Measurements from ENCODE around the gene SLC4A2. TPM values are rescaled to one million over a fixed set of nuclear protein-coding genes. Genes with fewer than 3 reads are reported as not detected.

Gene SLC4A2
- polyA plus RNA-seq, 2 of the 4 experiments (the other 2 are of a cell fraction): 112 to 275 TPM

DNA sequence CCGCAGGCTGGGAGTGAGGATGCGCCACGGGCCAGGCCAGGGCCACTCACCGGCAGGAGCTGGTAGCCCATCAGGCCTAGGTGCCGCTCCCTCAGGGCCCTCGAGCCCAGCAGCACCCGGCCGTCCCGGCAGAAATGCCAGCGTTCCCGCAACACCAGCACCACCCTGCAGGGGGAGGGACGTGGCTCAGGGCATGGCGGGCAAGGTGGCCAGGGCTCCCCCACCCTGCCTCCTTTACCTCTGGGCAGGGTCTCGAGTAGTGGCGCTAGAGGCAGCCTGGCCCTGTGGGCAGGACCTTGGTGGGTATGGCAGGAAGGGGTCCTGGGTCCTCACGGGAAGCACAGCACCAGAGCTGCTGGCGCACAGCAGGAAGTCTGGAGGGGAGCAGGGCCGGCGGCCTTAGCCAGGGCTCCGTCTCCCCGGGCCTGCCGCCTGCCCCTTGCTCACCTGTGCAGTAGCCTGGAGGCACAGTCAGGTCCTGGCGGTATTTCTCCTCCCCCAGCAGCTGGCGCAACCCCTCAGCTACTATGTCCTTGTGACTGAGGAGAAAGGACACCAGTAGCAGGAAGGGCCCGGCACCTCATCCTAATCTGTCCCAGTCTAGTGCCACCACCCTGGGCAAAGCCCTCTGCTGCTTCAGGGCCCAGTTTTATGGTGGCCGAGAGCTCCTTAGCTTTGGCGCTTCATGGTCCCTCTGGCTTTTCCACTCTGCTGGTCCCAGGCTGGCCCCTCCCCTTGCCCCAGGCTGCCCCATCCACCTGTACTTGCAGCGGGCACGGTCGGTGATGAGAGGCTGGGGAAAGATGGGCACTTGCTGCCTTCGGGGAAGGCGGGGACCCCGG is 17.7 kb downstream of the SLC4A2 start (continued):
- no peak for TF ChIP-seq ELK1 (IDR thresholded peaks at IDR 0.05; ENCODE audit: low read depth, low read length)
- TF ChIP-seq CHD2 (IDR thresholded peaks at IDR 0.05; ENCODE audit: low read length, partially characterized antibody): no peak
- TF ChIP-seq EHF (CRISPR knock-in tag; IDR thresholded peaks at IDR 0.05): no peak
- TF ChIP-seq POLR2A (IDR thresholded peaks at IDR 0.05; ENCODE audit: low read length): 0 out of 2 replicates have a peak, but pooled peaks have one; percentile 2
- no peak for TF ChIP-seq ZNF302 (CRISPR knock-in tag; IDR thresholded peaks at IDR 0.05)
- TF ChIP-seq POLR2AphosphoS2 (conservative IDR thresholded peaks at IDR 0.05; ENCODE audit: low read length): no peak
- TF ChIP-seq MAZ (IDR thresholded peaks at IDR 0.05; ENCODE audit: borderline replicate concordance, low read depth, low read length): no peak
- TF ChIP-seq ZSCAN20 (CRISPR knock-in tag; IDR thresholded peaks at IDR 0.05): no peak
- no peak for TF ChIP-seq KDM1A (IDR thresholded peaks at IDR 0.05; ENCODE audit: low read depth)
- TF ChIP-seq GATA3 (IDR thresholded peaks at IDR 0.05; ENCODE audit: borderline replicate concordance): 0 out of 2 replicates have a peak, but pooled peaks have one; percentile 8
- TF ChIP-seq, protein P1, sequence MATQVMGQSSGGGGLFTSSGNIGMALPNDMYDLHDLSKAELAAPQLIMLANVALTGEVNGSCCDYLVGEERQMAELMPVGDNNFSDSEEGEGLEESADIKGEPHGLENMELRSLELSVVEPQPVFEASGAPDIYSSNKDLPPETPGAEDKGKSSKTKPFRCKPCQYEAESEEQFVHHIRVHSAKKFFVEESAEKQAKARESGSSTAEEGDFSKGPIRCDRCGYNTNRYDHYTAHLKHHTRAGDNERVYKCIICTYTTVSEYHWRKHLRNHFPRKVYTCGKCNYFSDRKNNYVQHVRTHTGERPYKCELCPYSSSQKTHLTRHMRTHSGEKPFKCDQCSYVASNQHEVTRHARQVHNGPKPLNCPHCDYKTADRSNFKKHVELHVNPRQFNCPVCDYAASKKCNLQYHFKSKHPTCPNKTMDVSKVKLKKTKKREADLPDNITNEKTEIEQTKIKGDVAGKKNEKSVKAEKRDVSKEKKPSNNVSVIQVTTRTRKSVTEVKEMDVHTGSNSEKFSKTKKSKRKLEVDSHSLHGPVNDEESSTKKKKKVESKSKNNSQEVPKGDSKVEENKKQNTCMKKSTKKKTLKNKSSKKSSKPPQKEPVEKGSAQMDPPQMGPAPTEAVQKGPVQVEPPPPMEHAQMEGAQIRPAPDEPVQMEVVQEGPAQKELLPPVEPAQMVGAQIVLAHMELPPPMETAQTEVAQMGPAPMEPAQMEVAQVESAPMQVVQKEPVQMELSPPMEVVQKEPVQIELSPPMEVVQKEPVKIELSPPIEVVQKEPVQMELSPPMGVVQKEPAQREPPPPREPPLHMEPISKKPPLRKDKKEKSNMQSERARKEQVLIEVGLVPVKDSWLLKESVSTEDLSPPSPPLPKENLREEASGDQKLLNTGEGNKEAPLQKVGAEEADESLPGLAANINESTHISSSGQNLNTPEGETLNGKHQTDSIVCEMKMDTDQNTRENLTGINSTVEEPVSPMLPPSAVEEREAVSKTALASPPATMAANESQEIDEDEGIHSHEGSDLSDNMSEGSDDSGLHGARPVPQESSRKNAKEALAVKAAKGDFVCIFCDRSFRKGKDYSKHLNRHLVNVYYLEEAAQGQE (IDR thresholded peaks at IDR 0.05): no peak
- no peak for TF ChIP-seq EHMT2 (IDR thresholded peaks at IDR 0.05; ENCODE audit: low read depth)
- TF ChIP-seq PBX3 (IDR thresholded peaks at IDR 0.05): peak; percentile 82
- no peak for TF ChIP-seq JUNB (IDR thresholded peaks at IDR 0.05)
- TF ChIP-seq MAX (IDR thresholded peaks at IDR 0.05): 0 out of 2 replicates have a peak, but pooled peaks have one; percentile 24
- no peak for TF ChIP-seq ESRRA (IDR thresholded peaks at IDR 0.05; ENCODE audit: borderline replicate concordance, low read length)
- no peak for TF ChIP-seq RARB (CRISPR knock-in tag; IDR thresholded peaks at IDR 0.05)
- no peak for TF ChIP-seq HOXB5 (CRISPR knock-in tag; IDR thresholded peaks at IDR 0.05)
- TF ChIP-seq, protein P2, sequence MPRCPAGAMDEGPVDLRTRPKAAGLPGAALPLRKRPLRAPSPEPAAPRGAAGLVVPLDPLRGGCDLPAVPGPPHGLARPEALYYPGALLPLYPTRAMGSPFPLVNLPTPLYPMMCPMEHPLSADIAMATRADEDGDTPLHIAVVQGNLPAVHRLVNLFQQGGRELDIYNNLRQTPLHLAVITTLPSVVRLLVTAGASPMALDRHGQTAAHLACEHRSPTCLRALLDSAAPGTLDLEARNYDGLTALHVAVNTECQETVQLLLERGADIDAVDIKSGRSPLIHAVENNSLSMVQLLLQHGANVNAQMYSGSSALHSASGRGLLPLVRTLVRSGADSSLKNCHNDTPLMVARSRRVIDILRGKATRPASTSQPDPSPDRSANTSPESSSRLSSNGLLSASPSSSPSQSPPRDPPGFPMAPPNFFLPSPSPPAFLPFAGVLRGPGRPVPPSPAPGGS (IDR thresholded peaks at IDR 0.05): no peak
- no peak for TF ChIP-seq ZC3H11A (IDR thresholded peaks at IDR 0.05)
- no peak for TF ChIP-seq CTCF (IDR thresholded peaks at IDR 0.05)
- TF ChIP-seq CBX8 (IDR thresholded peaks at IDR 0.05): no peak
- TF ChIP-seq BHLHE40 (IDR thresholded peaks at IDR 0.05; ENCODE audit: low read depth, low read length): no peak
- no peak for TF ChIP-seq HEYL (CRISPR knock-in tag; IDR thresholded peaks at IDR 0.05)
